Measurements from ENCODE around the gene SVEP1. TPM values are rescaled to one million over a fixed set of nuclear protein-coding genes. Genes with fewer than 3 reads are reported as not detected.

The SVEP1 gene
- total and polyA plus RNA-seq, 2 experiments from 2014 or later = 0.18 to 0.63 TPM

- TF ChIP-seq CTCF (conservative IDR thresholded peaks at IDR 0.05; ENCODE audit: low read depth in 2 of 2) (no peak), ZNF114 (CRISPR knock-in tag; IDR thresholded peaks at IDR 0.05) (no peak), CREB1 (CRISPR knock-in tag; IDR thresholded peaks at IDR 0.05; ENCODE audit: low read depth) (no peak), REST (IDR thresholded peaks at IDR 0.05; ENCODE audit: unreplicated experiment) (no peak), JUNB (IDR thresholded peaks at IDR 0.05; ENCODE audit: unreplicated experiment) (no peak)
- TF ChIP-seq, protein P1, sequence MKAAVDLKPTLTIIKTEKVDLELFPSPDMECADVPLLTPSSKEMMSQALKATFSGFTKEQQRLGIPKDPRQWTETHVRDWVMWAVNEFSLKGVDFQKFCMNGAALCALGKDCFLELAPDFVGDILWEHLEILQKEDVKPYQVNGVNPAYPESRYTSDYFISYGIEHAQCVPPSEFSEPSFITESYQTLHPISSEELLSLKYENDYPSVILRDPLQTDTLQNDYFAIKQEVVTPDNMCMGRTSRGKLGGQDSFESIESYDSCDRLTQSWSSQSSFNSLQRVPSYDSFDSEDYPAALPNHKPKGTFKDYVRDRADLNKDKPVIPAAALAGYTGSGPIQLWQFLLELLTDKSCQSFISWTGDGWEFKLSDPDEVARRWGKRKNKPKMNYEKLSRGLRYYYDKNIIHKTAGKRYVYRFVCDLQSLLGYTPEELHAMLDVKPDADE (IDR thresholded peaks at IDR 0.05) = no peak
Measured at GRCh38 chr9:110575945-110576344, 3.6 kb downstream of the SVEP1 start (continued).

DNA sequence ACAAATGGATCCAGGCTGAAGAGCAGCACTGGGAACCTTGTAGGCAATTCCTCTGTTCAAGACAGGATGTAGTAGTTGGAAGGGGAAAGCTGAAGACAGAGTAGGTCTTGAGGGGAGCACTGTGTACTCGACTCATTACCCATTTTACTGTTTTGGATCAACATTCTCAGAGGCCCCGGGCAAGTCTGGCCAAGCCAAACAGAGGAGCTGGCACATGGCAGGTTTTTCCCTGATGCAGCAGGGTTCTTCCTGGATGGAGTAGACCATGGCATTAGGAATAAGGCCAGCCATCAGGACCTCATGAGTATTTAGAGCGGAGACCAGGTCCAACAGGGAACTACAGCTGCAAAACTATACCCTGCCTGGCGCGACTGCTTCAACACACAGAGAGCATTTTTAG, 4.4 kb downstream of the SVEP1 start:
- no peak overlapping the region for H3K4me3 Mint-ChIP-seq
- Histone ChIP-seq H3K4me1 (ENCODE audit: insufficient read depth) (peaks cover 9% of the 10 kb centered on the region), H3K27me3 (ENCODE audit: insufficient read depth) (peaks cover 35% of the 10 kb centered on the region), H2AFZ (no peak overlapping the region), H3K36me3 (ENCODE audit: insufficient read depth) (no peaks in the 10 kb centered on the region), H3K79me2 (replicated peaks; ENCODE audit: insufficient read depth) (no peaks in the 10 kb centered on the region), H4K20me1 (replicated peaks; ENCODE audit: insufficient read depth) (no peaks in the 10 kb centered on the region), H3K4me3 (no peak overlapping the region), H3F3A (replicated peaks; ENCODE audit: low read depth) (no peaks in the 10 kb centered on the region), H3K27ac (ENCODE audit: low read depth) (no peak overlapping the region), H3K4me2 (no peak overlapping the region), H3K9me2 (ENCODE audit: insufficient read depth) (no peaks in the 10 kb centered on the region)
- peaks cover 10% of the 10 kb centered on the region for H3K4me1 Mint-ChIP-seq
- no peak overlapping the region for H3K27ac Mint-ChIP-seq
- ATAC-seq (no peak), DNase-seq (ENCODE audit: low spot score) (no peak)
- H3K36me3 Mint-ChIP-seq (ENCODE audit: low read depth) = no peaks in the 10 kb centered on the region
- H3K27me3 Mint-ChIP-seq (ENCODE audit: insufficient read depth, low read depth, poor library complexity) = peaks cover 29% of the 10 kb centered on the region
- 0 out of 3 replicates have a peak, but pooled peaks cover 3% of the 10 kb centered on the region for H3K9me3 Mint-ChIP-seq
- no peak for TF ChIP-seq REST (IDR thresholded peaks at IDR 0.05; ENCODE audit: unreplicated experiment)
- TF ChIP-seq EZH2phosphoT487 (IDR thresholded peaks at IDR 0.05; ENCODE audit: unreplicated experiment) = no peak
- TF ChIP-seq NANOG (IDR thresholded peaks at IDR 0.05; ENCODE audit: borderline replicate concordance) = no peak
- TF ChIP-seq CREB1 (CRISPR knock-in tag; IDR thresholded peaks at IDR 0.05; ENCODE audit: low read depth) = no peak
- TF ChIP-seq, protein P1 (IDR thresholded peaks at IDR 0.05) = no peak
- TF ChIP-seq ZNF114 (CRISPR knock-in tag; IDR thresholded peaks at IDR 0.05) = no peak
- no peak for TF ChIP-seq EZH2 (IDR thresholded peaks at IDR 0.05; ENCODE audit: low read depth, unreplicated experiment)
- TF ChIP-seq JUNB (IDR thresholded peaks at IDR 0.05; ENCODE audit: unreplicated experiment) = no peak
